Nephron (organoid): Measurements from ENCODE around the gene CTXND1.

ENCODE experiments used
- H3K27ac Mint-ChIP-seq, 3 experiments: 2 replicates each; pipeline ENCODE4 v1.8.0; 2020; ENCODE audit warnings: mixed read lengths in 3 of 3, mild to moderate bottlenecking in 2 of 3, moderate library complexity in 1 of 3
- H3K27me3 Mint-ChIP-seq: 2 replicates; pipeline ENCODE4 v1.8.0; 2021; ENCODE audit warnings: low read depth, mild to moderate bottlenecking, moderate library complexity, mixed read lengths
- H3K36me3 Mint-ChIP-seq: 2 replicates; pipeline ENCODE4 v1.8.0; 2020; ENCODE audit warnings: low read depth, mixed read lengths
- H3K4me1 Mint-ChIP-seq: 2 replicates; pipeline ENCODE4 v1.8.0; 2020; ENCODE audit warnings: mixed read lengths
- H3K4me3 Mint-ChIP-seq, 3 experiments: 2 replicates each; pipeline ENCODE4 v1.8.0; 2020; ENCODE audit warnings: mild to moderate bottlenecking in 3 of 3, mixed read lengths in 3 of 3, moderate library complexity in 2 of 3
- H3K9me3 Mint-ChIP-seq: 2 replicates; pipeline ENCODE4 v1.8.0; 2020; ENCODE audit warnings: mixed read lengths
- TF ChIP-seq, protein P1 (sequence below), 3 experiments: fragments of 200-600 bp; sonication (generic); IDR thresholded peaks; one replicate each; pipeline ENCODE4 v1.5.0; 2021; ENCODE audit warnings: antibody characterized with exemption in 3 of 3; ENCODE audit not compliant: unreplicated experiment in 3 of 3

Gene CTXND1

DNA sequence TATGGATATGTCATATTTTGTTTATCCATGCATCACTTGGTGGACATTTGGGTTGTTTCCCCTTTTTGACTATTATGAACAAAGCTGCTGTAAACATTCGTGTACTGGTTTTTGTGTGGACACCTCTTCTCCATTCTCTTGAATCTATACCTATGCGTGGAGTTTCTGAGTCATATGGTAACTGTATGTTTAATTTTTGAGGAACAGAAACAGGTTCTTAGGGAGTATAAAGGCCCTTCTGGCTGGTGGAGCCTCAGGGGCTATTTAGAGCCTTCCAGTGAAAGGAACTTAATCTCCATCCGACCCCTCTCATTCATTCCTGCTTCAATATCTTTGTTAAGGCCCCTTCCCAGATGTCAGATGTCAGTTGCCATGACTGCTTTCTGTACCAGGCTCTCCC lies 14.1 kb upstream of the CTXND1 start:
- H3K4me1 Mint-ChIP-seq, result no peaks in the 10 kb centered on the region
- no peak overlapping the region for H3K4me3 Mint-ChIP-seq
- TF ChIP-seq, protein P1, sequence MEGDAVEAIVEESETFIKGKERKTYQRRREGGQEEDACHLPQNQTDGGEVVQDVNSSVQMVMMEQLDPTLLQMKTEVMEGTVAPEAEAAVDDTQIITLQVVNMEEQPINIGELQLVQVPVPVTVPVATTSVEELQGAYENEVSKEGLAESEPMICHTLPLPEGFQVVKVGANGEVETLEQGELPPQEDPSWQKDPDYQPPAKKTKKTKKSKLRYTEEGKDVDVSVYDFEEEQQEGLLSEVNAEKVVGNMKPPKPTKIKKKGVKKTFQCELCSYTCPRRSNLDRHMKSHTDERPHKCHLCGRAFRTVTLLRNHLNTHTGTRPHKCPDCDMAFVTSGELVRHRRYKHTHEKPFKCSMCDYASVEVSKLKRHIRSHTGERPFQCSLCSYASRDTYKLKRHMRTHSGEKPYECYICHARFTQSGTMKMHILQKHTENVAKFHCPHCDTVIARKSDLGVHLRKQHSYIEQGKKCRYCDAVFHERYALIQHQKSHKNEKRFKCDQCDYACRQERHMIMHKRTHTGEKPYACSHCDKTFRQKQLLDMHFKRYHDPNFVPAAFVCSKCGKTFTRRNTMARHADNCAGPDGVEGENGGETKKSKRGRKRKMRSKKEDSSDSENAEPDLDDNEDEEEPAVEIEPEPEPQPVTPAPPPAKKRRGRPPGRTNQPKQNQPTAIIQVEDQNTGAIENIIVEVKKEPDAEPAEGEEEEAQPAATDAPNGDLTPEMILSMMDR (IDR thresholded peaks at IDR 0.05; ENCODE audit: unreplicated experiment in 3 of 3), result no peak
- H3K27me3 Mint-ChIP-seq, result peaks cover 74% of the 10 kb centered on the region
- H3K36me3 Mint-ChIP-seq, result no peaks in the 10 kb centered on the region
- H3K9me3 Mint-ChIP-seq, result no peaks in the 10 kb centered on the region
- no peak overlapping the region for H3K27ac Mint-ChIP-seq

DNA sequence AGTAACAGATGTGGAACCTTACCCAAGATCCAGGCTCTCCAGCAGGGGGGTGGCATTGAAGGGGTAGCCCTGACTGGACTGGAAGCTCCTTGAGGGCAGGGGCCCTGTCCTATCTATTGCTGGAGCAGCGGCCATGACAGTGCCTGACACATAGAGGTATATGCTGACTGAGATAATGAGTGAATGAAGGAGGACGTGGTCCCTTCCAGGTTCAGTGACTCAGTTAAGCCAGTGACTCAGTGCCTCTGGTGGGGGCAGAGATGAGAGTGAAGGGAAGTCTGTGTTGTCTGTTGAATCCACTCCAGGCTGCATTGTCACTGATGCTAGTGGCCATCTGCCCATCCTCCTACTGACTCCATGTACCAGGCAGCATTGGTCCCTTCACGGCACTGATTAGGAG lies 13.0 kb upstream of the CTXND1 start:
- Mint-ChIP-seq H3K27me3 (peaks cover 79% of the 10 kb centered on the region), H3K36me3 (no peaks in the 10 kb centered on the region), H3K9me3 (no peaks in the 10 kb centered on the region), H3K4me3 (no peak overlapping the region), H3K4me1 (no peaks in the 10 kb centered on the region), H3K27ac (no peak overlapping the region)
- TF ChIP-seq, protein P1 (IDR thresholded peaks at IDR 0.05; ENCODE audit: unreplicated experiment in 3 of 3), result no peak

DNA sequence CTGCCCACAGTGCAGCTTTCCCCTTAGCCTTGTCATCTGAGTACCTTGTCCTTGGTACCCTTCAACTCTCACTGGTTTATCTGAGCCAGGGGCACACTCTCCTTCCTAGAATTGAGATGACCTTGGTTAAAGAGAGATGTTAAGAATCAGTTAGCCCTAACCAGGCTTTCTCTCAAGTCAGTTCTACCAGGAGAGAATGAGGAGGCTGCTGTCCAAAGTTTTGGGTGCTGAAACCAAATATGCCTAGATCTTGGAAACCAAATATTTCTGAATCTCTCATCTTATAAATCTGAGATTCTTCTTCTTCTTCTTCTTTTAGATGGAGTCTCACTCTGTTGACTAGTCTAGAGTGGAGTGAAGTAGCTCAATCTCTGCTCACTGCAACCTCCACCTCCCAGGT lies 12.0 kb upstream of the CTXND1 start:
- H3K4me3 Mint-ChIP-seq, result no peak overlapping the region
- H3K4me1 Mint-ChIP-seq, result no peaks in the 10 kb centered on the region
- TF ChIP-seq, protein P1 (IDR thresholded peaks at IDR 0.05; ENCODE audit: unreplicated experiment in 3 of 3), result no peak
- H3K27me3 Mint-ChIP-seq, result peaks cover 81% of the 10 kb centered on the region
- no peak overlapping the region for H3K27ac Mint-ChIP-seq
- no peaks in the 10 kb centered on the region for H3K36me3 Mint-ChIP-seq
- H3K9me3 Mint-ChIP-seq, result no peaks in the 10 kb centered on the region

DNA sequence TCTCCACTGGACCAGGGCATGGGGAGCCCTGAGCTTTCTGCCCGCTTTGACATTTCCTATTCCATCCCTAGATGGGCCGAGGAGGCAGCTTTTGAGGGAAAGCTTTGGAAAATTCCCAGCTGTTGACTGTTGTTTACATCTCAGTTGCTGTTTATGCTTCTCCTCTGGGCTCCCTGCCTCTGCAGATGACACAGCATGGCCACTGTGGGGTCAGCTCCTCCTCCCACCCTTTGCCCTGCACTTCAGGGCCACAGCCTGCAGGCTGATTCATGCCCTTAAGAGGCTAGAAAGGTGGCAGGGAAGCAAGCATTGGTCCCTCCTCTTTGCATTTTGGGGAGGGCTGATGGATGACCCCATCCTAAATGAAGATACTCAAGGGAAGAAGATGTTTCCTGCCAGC lies 8.5 kb upstream of the CTXND1 start:
- TF ChIP-seq, protein P1 (IDR thresholded peaks at IDR 0.05; ENCODE audit: unreplicated experiment in 3 of 3), result no peak
- H3K9me3 Mint-ChIP-seq, result no peaks in the 10 kb centered on the region
- no peaks in the 10 kb centered on the region for H3K36me3 Mint-ChIP-seq

DNA sequence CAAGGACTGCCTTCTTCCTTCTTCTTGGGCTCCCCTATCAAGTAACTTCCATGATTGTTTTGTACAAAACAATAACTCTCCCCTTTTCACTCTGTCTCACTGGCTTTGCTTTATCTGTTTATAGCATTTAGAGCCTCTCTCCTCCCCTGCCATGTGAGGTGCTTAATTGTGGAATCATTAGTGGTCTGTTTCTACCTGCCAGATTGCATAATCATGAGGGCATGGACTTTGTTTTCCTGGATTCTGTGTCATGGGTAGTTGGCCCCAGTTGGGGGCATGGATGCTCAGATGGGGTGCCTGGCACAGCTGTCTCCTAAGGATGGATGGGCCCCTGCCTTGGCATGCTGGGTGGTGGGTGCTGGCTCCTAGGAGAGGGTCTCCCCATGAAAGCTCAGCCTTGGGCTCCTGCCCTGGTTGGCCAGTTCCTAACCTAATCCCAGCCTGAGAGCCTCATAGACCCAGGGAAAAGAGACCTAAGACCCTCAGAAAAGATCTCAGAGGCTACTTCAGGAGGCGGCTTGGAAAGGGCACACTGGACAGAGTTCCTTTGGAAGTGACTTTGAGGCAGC lies 8.0 kb upstream of the CTXND1 start:
- H3K4me1 Mint-ChIP-seq, result no peaks in the 10 kb centered on the region

More for the DNA sequence above, 8.5 kb upstream of the CTXND1 start:
- no peak overlapping the region for H3K27ac Mint-ChIP-seq
- no peaks in the 10 kb centered on the region for H3K4me1 Mint-ChIP-seq
- no peak overlapping the region for H3K4me3 Mint-ChIP-seq
- H3K27me3 Mint-ChIP-seq, result peaks cover 83% of the 10 kb centered on the region

More for the DNA sequence above, 8.0 kb upstream of the CTXND1 start:
- Mint-ChIP-seq H3K27me3 (peaks cover 83% of the 10 kb centered on the region), H3K36me3 (no peaks in the 10 kb centered on the region), H3K9me3 (no peaks in the 10 kb centered on the region), H3K4me3 (no peak overlapping the region), H3K27ac (no peak overlapping the region)
- TF ChIP-seq, protein P1 (IDR thresholded peaks at IDR 0.05; ENCODE audit: unreplicated experiment in 3 of 3), result no peak
